NCI-H128 (cell line): ENCODE measurements around the gene FGD2.
"Not testable (repeated sequence)": the region's sequence is repeated elsewhere in the genome, so short reads cannot be mapped to it uniquely, and the experiment has no call there.

Experiments
- DNase-seq: peaks from one replicate; lab custom pipeline; 2025; ENCODE audit not compliant: unreplicated experiment; lab: John Stamatoyannopoulos, UW

Gene FGD2

GRCh38 chr6:37057128-37057471, 51.6 kb downstream of the FGD2 start:
- DNase-seq: no peak

- DNase-seq: no peak
These were observed 52.2 kb downstream of the FGD2 start for GRCh38 chr6:37057678-37058077.

GRCh38 chr6:37058084-37058586, 52.7 kb downstream of the FGD2 start:
- DNase-seq: no peak

- not testable (repeated sequence) for DNase-seq
These were observed 53.5 kb downstream of the FGD2 start for GRCh38 chr6:37058984-37059343.

GRCh38 chr6:37059344-37060194, 54.1 kb downstream of the FGD2 start:
- peak; percentile 17 for DNase-seq

- no peak for DNase-seq
These were observed 54.7 kb downstream of the FGD2 start for GRCh38 chr6:37060195-37060559.

GRCh38 chr6:37061157-37061804, 55.8 kb downstream of the FGD2 start:
- no peak for DNase-seq

GRCh38 chr6:37062424-37062823, 57.0 kb downstream of the FGD2 start:
- DNase-seq: no peak

- no peak for DNase-seq
These were observed 63.2 kb downstream of the FGD2 start for GRCh38 chr6:37068356-37069270.

GRCh38 chr6:37069639-37070038, 64.2 kb downstream of the FGD2 start:
- no peak for DNase-seq

GRCh38 chr6:37072526-37072925, 67.1 kb downstream of the FGD2 start:
- no peak for DNase-seq

- DNase-seq: no peak
These were observed 68.8 kb downstream of the FGD2 start for GRCh38 chr6:37074053-37074827.

GRCh38 chr6:37077191-37077904, 71.9 kb downstream of the FGD2 start:
- no peak for DNase-seq

- no peak for DNase-seq
These were observed 72.4 kb downstream of the FGD2 start for GRCh38 chr6:37077905-37078296.
